HG03354 (cell line): ENCODE data around the gene DHX8.

Experiments used
- ATAC-seq: cut with Tn5 transposase; IDR thresholded peaks from one replicate; pipeline ENCODE4 v1.9.1; 2021; ENCODE audit warnings: mild to moderate bottlenecking; ENCODE audit not compliant: unreplicated experiment, poor library complexity, severe bottlenecking

The DHX8 gene

DNA sequence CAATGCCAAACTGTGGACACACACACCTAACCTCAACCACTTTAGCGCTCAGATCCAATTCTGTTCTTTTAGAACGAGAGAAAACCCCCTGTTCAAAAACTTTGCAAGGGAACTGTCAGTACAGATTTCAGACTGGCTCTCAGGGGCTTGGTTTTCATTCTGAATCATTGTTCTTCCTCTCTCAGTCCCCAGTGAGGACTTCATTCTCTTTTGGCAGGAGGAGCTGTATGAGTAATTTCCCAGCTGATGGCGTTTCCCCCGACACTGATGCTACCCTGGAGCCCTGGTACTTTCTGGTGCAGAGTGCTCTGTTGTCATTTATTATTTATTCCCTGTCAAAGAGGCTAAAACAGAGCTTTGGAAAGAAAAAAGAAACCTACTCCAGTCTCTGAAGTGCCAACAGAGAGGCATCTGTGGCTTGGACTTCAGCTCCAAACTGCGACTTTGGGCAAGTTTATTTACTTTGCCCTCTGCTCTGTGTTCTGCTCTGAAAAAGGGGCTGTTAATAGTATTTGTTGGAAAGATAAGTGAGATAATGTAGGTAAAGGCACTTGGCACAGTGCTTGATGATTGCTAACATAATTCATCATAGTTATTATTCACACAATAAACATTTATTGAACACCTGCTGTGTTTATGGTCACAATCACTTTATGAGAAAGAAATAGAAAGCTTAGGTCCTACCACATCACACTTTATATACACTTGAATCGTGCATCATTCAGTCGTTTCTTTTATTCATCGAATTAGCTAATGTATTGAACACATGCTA is 34.0 kb downstream of the DHX8 start:
- ATAC-seq: no peak

DNA sequence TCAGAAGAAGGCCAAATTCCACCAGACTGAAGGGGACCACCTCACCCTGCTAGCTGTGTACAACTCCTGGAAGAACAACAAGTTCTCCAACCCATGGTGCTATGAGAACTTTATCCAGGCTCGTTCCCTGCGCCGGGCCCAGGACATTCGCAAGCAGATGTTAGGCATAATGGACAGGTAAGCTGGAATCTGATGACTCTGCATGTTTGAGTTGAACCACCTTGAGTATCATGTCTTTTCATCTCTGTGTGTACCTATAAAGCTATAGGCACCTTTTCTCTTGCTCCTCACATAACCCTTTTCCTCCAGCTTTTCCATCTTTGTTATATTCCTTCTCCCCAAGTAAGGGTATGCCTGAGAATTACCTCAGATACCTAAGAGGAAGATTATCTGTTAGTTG is 37.6 kb downstream of the DHX8 start:
- ATAC-seq: no peak

DNA sequence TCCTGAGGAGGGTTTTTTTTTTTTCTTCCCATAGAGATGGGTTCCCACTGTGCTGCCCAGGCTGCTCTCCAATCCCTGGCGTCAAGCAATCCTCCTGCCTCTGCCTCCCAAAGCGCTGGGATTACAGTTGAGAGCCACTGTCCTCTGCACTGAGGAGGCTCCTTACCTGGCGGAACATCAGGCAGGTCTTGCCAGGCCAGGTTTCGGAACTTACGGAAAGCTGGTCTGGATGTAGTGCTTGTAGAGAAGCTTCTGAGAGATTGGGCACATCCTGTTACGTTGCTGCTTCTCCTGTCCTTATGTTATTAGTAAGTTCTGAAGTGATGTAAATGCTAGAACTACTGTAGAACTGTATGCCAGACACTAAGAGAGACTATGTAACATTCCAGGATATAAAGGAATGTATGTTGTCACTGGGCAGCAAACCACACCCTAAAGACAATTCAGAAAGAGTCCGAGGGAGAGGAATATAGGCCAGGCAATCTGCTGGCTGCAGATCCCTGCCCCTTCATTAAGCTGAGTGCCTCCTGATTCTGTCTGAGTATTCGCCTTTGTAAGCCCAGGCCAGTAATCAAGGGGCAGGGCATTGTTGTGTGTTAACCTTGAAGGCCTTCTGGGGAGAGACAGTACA is 41.3 kb downstream of the DHX8 start:
- no peak for ATAC-seq

DNA sequence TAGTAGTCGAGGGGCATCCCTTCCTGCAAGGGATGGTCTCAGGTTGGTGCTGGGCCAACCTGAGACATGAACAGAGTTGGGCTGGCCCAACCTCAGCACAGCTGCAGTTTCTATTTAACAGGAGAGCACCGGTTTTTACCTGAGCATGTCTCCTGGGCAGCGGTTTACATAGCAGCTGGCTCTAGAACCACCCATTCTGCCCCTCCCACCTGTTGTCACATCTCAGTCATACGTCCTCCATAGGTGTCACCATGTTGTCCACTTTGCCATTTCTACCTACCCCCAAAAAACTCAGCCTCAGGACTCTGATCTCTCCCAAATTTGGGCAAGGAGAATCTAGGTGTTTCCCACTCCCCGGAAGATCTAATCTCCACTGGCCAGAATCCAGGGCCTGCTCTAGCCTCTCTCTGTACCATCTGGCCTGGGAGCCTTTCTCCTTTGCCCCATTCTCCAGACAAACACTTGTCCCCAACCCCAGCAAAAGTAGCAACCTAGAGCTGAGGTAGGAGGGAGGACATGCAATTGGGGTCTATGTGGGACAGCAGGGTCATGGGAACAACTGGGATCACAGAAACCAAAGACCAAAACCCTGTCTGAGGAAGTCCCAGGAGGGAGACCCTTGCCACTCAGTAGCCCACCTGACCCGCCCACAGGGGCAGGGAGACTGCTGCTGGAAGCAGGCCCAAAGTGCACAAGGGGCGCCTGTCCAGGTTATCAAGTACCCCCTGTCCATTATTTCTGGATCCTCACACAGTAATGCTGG is 43.3 kb downstream of the DHX8 start:
- ATAC-seq: no peak

DNA sequence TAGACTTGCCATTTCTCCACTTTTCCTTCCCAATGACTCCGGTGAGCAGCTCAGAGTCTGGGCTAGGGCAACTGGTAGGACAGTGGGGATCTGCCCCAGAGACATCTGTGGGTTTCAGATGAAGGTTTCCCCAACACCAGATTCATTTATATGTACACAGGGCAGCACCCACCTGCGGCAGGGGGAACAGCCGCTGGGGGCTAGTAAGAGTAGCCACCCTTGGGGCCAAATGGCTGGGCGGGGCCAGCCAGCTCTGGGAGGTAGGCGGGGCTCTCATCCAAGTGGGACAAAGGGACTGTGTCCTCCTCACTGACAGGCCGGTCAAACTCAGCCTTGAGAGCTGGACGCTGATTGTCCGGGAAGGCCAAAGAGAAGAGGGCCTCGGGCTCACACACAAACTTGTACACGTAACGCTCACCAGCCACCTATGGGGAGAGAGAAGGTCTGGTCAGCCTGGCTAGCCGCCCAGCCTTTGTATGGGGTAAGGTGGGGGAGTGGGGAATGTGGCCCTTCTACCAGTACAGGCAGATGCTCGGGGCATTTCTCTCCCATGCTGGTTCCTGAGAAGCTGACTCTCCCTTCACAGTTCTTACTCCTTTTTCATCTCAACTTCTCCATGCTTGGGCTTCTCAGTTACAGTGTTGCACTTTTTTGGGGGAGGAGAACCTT is 44.7 kb downstream of the DHX8 start:
- ATAC-seq: no peak

DNA sequence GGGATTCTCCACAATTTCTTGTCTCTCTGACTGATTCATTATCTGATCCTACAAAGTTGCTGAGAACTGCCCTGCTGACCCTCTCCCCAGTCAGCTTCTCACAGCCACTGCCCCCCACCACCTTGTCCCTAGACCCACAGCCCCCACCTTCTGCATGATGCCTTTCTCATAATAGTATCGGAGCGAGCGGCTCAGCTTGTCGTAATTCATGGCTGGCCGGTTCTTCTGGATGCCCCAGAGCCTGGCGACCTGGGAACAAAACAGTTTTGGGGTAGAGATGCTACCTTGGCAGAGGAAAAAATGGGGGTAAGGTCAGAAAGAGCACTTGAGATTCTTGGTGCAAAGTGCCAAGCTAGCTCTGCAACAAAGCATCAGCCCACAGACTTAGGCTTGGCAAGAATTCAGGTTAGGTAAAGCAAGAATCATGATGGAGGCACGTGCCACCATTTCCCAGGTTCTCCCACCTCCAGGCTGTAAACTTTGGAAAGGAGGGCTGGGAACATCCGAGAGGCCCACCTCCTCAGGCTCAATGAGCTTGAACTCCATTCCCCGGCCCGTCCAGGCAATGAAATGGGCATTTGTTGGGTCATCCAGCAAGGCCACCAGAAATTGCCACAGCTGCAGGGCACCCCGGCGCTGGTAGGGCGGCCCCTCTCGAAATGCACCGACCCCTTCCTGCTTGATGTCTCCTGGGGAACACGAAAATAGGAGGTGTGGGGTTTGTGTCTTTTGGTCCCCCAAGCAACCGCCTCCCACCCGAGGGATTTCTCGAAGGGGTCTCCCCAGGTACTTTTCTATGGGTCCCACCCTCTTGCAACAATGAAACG is 45.4 kb downstream of the DHX8 start:
- ATAC-seq: no peak

DNA sequence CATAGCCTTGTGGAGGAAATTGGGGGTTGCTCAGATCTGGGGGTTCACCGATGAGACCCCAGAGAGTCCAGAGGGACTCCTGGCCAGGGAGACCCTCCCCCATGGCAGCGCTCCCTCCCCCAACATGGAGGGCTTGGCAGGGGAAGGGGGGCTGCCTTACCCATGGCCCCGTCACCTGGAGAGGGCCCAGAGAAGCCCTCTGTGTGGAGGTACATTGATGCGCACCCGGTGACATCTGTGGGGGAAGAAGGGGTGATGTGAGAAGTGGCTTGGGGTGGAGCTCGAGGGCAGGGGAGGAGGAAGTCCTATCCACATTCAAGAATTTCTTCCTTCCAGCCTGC is 46.1 kb downstream of the DHX8 start:
- ATAC-seq: no peak

DNA sequence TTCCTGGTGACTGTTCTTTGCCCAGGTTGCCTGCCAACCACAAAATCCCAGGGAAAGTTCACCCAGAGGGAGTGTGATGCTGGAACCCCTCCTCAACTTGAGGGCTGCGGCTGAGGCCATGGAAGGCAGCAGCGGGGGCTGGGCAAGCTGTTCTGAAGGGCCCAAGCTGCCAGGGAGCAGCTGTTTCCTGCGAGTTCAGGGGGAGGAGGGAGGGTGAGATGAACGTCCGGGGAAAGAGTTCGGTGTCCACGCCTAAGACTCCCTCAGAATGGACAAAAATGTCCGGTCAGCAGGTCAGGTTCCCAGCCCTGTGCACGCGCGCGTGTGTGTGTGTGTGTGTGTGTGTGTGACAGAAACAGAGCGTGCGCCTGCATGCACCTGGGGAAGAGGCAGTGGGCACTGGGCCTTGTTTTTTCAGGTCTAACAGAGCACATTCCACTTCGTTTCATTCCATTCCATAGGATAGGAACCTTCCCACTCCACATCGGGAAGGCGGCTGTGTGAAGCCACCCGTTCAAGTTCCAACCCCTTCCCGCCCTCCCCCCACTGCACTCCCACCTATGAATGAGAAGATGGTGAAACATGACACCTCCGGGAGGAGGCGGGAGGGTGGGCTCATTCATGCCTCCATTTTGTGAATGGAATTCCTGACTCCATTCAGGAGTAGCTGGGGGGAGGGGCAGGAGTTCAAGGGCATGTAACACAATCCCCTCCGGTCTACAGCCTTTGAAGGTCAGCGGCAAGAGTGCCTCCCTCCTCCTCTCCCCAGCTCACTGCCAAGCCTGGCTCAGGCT is 46.7 kb downstream of the DHX8 start:
- ATAC-seq: no peak

DNA sequence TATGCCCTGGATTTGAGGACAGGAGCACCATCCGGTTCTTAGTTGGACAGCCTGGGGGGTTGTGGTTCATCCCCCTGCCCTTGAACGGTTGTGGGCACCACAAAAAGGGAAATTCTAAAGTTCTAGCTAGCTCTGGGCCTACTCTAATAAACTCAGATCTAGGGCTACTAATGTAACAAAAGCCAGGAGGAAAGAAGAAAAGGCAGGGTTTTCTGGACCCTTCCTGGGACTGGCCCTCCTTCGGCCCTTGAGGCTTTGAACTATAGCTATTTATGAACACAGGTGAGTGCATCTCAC is 47.3 kb downstream of the DHX8 start:
- ATAC-seq: no peak

DNA sequence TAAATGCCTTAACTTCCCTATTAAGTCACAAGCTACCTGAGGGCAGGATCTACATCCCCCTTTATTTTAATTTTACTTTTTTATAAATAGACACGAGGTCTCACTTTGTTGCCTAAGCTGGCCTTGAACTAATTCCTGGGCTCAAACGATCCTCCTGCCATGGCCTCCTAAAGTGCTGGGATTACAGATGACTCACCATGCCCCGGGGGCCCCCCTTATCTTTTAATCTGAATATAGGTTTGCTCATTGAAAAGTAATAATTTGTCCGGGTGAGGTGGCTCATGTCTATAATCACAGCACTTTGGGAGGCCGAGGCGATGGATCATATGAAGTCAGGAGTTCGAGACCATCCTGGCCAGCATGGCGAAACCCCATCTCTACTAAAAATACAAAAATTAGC is 48.2 kb downstream of the DHX8 start:
- no peak for ATAC-seq

DNA sequence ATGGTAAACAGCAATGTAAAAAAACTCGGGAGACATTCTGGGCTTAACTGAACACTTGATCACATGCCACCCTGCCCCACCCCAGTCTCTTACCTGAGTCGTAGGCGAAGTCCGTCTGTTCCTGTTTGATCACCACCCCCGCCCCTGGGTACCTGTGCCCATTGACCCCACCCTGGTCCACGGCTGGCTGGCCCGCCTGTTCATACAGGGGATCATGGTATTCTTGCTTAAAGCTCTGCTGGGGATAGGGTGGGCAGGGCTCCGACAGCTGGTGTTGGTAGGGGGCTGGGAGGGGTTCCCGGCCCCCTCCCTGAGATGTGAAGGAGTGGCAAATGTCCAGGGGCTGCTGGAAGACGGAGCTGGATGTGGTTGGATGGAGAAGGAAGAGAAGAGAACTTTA is 48.8 kb downstream of the DHX8 start:
- ATAC-seq: no peak

DNA sequence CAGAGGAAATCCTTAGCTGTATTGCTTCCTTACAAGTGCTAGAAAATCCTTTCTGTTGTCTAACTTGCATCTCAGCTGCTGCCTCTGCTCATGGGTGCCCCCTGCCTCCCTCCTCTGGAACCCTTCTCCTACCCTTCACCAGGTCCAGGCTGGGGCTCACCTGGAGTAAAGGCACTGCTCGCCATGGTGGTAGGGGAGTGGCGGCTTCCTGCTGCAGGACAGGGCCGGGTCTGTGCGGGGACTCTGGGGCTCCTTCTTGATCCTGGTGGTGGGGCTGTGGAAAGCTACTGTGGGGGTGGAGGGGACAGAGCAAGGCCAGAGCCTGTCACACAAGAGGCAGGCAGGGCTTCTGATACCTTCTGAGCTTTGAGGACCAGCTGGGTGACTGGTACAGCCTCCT is 49.9 kb downstream of the DHX8 start:
- no peak for ATAC-seq

DNA sequence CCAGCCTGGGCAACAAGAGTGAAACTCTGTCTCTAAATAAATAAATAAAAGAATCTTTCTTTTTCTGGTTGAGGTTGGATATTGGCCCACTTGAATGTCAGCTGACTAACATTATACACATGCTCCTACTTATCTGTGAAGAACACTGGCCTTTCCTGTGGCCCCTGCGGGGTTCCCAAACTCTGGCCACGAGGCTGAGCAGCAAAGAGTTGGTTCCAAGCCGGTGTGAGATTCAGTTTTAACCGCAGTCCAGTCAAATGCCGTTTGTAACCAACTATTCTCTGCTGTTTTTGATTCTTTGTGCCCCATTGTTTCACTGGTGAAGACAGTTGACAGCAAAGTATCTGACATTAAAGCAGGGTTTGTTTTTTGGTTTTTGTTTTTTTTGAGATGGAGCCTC is 51.1 kb downstream of the DHX8 start:
- no peak for ATAC-seq

DNA sequence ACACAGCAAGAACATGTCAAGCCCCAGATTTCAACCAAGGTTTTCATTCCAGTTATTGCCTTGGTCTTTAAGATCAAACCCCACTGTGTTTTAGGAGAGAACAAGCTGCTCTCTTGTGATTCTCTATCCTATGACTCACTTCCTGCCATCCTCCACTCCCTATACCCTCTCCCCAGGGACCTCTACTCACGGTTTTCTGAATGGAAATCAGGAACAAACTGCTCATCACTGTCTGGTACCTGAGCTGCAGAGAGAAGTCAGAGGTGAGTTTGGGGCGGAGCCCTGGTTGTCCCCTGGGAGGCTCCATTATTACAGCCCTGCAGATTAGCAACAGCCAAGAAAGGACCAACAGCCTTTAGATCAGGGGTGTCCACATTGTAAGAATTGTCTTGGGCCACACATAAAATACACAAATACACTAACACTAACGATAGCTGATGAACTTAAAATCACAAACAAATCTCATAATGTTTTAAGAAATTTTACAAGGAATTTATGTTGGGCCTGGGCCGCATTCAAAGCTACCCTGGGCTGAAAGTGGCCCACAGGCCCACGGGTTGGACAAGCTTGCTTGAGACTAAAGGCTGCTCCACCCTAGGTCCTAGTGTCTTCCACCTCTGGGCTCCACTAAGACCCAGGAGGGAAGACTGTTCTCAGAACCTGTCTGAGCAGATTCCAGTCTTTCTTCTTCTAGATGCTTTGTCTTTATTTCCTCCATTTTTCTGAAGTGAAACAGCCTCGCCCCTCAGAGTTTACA is 52.6 kb downstream of the DHX8 start:
- ATAC-seq: no peak

DNA sequence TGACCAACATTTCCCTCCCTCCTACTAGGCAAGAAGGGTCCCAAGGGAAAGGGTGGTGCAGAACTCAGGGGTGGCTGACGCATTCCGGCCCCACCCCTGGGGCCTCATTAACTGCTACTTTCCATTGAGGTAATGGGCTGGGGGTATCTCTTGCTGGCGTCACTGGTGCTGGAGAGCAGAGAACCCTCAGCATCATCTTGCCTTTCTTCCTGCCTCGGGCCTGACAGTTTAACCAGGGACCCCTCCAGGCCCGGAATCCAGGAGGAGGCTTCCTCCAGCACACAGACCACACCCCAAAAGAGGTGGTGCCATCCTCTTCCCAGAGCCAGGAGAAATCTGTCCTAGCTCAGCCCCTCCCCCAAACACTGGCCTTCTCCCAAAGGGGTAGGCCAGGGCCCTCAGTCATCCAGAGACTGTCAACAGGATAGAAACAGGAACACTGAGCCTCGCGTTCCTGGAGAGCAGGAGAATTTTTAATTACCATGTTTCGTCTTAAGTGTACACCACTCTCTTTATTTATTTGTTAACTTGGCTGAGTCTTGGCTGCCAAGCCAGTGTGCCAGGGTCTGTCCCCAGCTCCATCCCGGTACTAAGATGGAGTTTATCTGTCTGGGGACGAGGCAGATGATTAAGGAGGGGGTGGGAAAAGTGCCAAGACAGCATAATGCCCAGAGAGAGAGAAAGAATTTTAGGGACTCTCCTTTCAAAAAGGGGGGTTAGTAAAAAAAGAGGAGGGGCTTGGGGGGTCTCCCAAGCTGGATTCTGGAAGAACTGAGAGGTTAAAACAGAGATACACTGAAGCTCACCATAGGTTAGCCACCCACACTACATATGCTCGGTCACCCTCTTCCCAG is 57.3 kb downstream of the DHX8 start:
- no peak for ATAC-seq

DNA sequence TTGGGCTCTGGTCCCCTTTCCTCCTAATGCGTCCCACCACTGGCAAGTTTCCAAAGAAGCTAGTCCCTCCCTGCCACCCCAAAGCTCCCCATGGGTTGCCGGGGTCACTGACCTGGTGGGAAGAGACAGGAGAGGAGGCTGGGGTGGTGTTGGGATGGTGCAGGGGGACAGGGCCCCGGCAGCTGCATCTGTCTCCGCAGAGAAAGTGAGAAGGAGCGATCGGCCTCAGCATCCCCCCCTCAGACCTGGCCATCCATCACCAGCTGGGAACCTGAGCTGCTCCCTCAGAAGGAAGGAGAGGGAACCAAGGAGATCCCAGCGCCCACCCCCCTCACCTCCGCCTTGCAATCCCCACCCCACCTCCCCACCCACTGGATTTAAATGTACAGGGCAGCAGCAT is 59.1 kb downstream of the DHX8 start:
- no peak for ATAC-seq

DNA sequence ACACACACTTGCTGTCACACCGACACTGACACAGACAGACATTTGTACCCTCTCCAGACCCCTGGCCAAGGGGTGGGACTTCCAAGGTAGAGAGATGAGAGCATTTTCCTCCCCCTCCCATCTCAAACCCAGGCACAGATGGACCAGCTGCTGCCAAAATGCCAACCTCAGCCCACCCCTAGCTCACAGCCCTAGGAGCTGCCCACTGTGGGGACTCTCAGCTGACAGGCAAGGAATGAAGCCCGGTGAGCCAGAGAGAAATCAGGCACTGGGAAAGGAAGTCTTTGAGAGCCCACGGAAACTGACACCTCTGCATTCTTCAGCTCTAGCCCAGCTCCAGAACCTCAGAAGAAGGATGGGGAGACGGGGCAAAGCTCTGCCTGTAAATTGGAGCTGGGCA is 59.5 kb downstream of the DHX8 start:
- no peak for ATAC-seq
